HG03280 (cell line): ENCODE results near the gene CCDC12.

Experiments used
- ATAC-seq: cut with Tn5 transposase; IDR thresholded peaks from one replicate; pipeline ENCODE4 v1.9.1; 2021; ENCODE audit warnings: mild to moderate bottlenecking, moderate library complexity; ENCODE audit not compliant: unreplicated experiment

CCDC12 gene

DNA sequence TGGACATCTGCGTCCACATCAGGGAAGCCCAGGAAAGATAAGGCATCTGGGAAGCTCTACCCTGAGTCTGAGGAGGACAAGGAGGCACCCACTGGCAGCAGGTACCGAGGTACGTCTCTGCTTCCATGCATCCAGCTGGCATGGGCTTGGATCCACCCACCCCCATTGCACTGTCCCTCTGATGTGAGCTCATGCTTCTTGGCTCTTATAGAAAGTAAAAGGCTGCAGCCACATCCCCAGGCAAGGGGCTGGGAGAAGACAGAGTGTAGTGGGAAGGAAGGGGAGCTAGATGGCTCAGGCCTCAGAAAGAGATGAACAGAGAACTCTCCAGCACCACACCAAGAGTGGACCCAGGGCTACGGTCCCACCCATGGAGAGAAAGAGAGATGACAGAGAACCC lies 80.8 kb downstream of the CCDC12 start:
- no peak for ATAC-seq

DNA sequence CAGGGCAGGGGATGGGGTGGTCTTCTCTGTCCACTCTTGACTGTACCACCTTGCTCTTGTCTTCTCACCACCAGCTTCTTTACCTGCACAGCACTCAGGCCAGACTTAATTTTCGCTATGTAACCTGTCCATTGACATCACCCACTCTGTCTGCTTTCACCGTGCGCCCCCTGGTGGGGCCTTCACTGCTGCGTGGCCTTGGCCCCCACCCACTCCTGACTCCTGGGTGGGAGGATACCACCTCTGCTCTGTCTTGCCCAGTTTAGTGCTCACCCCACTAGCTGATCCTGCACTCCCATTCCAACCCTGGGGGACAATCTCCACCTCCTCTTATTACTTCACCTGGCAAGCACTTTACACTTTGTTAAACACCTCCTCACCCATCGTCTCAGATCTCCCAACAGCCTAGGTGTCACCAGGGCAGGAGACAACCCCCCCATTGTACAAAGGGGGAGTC lies 81.3 kb downstream of the CCDC12 start:
- no peak for ATAC-seq

DNA sequence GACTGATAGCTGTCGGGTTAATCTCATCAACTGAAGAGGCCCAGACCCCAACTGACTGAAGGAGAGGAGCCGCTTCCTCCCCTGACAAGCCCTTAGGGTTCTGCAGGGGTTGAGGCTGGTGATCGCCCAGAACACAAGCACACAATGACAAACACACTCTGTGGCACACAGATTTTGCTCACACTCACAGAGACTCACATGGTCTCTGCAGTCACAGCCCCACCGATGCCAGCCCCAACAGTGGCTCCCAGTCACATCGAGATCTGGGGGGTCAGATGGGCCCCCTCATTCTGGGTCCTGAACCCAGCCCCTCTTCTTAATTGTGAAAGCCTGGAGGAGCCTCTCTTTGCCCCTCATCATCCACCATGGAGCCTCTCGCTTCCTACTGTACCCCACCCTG lies 82.3 kb downstream of the CCDC12 start:
- no peak for ATAC-seq

DNA sequence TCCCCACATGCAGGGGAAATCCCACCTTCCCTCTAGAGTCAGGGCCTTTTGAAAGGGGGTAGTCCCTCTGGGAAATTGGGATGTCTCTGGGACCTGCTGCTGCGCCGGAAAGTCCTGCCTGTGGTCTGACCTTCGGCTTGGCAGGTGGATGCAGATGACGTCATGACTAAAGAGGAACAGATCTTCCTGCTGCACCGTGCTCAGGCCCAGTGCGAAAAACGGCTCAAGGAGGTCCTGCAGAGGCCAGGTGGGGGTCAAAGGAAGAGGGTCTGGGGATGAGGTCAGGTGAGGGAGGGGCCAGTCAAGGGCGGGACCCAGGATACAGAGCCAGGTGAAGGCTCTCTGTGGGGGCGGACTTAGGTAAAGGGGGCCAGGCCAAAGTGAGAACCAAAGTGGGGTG lies 82.8 kb downstream of the CCDC12 start:
- ATAC-seq, result no peak

DNA sequence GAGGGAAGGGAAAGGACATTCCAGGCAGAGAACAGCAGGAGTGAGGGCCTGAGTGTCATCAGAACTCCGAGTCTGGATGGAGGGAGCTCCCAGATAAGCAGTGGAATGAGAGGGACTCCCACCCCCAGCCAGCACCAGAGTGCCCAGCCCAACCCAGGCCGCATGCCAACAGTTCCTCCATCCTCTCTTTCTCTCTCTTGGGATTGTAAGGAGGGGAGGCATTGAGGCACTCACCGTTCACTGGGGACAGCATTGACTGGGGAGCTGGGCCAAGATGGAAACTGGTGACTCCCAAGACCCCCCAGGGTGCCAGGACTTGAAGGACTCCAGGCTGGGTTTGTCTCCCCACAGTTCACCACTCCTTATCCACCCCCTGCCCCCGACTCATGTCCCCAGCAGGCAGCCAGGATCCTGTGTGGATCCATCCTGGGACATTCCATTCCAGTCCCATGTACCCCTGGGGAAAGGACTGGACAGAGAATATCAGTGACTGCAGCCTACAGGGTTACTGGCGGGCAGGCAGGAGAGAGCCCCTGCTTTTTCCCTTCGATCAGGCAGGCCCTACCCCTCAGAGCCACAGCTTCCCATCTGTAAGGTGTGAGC lies 83.3 kb downstream of the CCDC12 start:
- no peak for ATAC-seq

DNA sequence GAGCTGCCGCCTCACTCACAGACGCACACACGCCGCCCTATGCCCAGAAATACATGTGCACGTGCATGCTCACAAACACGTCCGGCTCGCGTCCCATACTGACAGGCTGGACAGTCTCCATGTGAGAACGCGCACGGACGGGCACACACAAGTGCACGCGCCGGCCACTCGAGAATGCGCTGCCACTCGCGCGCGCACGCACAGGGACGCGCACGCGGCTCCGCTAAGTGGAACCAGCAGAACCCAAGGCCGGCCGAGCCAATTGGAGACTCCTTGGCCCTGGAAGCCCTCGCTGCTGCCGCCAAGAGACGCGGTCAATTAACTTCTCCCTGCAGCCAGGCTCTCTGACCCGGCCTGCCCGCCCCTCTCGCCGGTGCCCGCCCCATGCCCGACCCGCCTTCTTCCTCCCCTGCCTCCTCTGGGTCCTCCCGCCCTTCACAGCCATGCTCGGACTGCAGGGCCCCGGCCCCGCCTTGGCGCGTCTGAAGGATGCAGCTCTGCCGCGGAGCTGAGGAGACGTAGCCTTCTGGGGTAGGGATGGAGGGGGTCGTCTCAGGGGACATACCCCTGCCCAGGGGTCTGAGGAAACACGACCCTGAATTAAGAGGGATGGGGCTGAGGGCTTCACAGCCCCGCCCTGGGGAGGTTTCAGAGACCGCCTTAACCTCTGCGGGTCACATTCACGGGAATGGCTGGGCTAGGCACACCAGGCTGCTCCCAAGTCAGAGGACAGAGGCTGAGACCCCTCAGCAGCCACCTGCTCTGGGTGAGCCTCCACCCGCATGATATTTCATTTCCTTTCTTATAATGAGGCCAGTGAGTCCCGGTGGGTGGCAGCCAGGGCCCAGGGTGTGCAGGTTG lies 84.0 kb downstream of the CCDC12 start:
- ATAC-seq, result no peak

DNA sequence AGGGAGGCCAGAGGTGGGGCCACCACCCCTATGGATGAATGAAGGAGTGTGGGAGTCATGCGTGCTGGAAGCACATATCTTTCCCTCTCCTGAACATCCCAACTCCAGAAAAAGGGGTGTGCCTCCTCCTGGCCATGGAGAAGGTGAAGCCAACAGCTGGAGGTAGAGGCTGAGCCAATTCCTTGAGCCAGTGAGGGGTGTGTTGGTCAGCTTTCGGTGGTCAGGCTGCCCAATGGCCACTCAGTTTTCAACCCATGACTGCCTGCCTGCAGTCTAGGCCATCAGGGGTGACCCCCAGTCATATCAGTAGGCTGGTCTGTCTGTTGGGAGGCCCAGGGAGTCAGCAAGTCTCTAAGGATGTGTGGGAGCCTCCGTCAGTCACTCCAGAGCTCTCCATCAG lies 85.4 kb downstream of the CCDC12 start:
- no peak for ATAC-seq

DNA sequence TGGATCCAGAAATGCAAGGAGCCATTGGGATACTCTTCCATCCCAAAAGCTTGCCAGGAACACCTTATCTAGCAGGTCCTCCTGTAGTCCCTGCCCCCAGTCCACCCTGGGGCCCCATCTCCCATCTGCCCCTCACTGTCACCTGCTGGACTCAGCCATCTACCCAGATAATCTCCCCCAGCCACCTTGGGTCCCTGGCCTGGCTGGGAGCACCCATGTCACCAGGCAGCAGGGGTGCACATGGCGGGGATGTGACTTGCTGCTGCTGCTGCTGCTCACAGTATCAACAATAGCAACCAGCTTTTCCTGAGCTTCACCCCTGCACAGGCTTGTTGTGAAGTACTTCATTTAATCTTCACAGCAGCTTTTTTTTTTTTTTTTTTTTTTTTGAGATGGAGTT lies 86.4 kb downstream of the CCDC12 start:
- no peak for ATAC-seq

DNA sequence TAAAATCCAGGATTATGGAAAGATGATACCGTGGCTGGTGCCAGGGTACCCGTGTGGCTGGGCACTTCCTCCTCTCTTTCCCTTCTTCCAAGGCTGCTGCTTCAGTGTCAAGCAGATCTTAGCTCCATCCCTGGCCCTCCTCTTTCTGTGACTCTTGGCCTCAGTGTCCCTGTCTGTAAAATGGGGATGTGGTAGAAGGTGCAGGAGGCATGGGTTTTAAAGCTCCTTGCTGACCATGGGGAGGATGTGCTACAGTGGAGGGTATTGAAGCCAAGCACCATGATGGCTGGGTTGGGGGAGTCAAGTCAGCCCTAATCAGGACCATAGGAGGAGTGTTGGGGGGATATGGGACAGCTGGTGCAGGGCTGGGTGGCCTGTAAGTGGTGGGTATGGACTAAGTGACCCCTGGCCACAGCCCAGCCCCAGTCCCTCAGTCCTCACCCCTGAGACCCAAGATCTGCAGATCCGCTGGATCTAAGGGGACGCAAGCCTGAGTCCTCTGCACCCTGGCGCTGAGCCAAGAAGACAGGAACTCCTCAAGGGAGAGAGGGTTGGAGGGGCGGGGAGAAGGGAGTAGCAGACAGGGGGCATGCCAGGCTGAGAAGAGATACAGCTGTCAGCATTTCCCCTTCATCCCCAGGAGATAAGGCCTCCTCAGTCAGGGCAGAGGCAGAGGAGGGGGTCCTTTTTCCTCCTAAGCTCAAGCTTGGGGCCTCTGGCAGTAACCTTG lies 87.0 kb downstream of the CCDC12 start:
- ATAC-seq, result no peak

DNA sequence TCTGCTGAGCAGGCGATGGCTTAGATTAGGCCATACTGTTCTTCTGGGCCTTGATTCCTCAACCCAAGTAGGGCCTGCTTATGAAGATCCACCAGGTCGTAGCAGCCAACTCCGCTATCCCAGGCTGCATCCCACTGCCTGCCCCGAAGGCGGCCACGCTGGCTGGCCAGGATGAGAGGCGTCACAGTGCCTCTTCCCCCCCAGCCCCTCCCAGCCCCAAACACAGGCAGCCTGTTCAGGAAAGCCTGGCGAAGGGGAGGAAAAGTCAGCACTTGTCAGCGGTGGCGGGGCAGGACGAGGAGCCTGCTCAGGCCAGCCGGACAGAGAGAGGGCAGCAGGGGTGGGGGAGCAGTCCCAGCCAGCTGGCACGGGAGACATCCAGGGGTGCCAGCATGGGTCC lies 87.8 kb downstream of the CCDC12 start:
- ATAC-seq, result no peak

DNA sequence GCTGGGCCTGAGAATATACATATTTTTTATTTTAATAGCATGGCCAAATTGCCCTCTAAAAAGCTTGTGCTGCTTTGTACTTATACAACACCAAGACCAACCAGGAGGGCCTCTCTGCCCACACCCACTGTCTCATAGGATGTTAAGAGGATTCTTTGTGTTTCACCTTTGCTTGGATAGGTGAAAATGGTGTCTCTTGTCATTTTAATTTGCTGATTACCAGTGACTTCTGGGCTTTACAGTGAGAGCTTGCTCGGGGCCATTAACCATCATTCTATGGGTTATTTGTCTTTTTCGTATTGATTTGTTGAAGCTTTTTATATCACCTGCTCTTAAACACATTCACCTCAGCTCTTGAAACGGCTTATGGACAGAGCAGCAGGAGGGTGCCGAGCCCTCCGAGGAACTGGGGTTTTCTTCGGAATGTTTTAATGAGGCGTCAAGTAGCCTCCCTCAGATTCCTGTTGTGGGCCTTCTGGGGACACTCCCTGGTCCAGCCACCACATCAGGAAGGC lies 88.5 kb downstream of the CCDC12 start:
- ATAC-seq, result no peak

DNA sequence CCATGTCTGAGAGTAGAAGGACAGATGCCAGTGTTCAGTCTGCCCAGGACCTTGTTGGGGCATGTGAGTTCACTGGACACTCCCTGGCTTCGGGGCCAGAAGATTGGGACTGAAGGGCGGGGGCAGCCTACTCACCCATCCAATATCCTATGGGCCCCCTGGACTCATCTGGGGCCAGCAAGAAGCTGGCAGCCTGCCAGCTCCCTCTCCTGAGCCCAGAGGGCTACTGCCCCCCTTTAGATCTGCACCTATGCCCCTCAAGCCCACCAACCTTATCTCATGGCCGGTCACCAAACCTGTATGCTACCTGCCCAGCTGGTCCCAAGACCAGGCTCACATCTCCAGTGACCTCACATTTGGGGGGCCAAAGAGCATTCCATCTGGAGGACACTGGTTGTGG lies 90.9 kb downstream of the CCDC12 start:
- no peak for ATAC-seq

DNA sequence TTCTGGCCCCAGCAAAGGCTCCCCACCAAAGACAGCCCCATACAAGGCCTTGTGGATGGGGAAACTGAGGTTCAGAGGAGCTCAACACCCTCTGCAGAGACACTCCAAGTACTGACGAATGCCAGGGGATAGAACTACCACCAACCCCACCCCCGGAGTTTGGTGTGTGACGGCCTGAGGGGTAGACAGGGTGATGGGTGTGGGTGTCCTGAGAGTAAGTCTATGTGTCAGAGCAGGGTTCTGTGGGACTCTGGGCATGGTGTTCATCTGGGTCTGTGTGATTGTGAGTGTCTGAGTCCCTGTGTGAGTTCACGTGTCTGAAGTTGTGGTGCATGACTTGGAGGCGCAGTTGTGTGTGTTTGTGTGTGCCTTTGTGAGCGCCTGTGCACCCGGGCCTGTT lies 91.6 kb downstream of the CCDC12 start:
- no peak for ATAC-seq

DNA sequence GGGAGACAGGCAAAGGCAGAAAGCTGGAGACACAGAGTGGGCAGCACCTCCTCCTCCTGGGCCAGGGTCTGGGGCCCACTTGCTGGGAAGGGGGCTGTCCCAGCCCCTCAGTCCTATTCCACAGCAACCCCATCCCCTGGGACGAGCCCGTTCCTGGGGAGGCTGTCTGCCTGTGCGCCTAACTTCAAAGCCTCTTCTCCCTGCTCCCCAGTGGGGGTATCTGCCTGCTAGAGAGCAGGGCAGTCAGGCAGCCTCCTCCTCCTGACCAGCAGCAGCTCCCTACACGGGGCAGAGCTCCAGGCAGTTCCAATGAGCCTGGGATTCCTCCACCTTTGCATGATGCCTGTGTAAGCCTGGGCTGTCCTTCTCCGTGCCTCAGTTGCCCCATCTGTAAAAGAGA lies 92.1 kb downstream of the CCDC12 start:
- ATAC-seq, result no peak

DNA sequence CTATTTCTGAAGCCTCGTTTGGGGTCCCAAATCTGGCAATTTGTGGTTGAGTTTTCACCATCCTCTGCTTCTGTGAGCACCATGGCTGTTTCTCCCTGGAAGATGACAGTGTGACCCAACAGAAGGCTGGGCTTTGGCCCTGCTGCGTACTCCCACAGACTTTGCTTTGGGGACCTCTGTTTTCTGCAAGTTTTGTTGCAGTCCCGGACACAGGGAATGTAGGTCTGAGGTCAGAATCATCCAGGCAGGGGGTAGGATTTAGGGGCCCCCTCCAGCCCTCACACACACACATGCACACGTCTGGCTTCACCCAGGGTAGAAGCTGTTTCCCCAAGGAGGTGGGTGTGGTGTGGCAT lies 92.7 kb downstream of the CCDC12 start:
- no peak for ATAC-seq

DNA sequence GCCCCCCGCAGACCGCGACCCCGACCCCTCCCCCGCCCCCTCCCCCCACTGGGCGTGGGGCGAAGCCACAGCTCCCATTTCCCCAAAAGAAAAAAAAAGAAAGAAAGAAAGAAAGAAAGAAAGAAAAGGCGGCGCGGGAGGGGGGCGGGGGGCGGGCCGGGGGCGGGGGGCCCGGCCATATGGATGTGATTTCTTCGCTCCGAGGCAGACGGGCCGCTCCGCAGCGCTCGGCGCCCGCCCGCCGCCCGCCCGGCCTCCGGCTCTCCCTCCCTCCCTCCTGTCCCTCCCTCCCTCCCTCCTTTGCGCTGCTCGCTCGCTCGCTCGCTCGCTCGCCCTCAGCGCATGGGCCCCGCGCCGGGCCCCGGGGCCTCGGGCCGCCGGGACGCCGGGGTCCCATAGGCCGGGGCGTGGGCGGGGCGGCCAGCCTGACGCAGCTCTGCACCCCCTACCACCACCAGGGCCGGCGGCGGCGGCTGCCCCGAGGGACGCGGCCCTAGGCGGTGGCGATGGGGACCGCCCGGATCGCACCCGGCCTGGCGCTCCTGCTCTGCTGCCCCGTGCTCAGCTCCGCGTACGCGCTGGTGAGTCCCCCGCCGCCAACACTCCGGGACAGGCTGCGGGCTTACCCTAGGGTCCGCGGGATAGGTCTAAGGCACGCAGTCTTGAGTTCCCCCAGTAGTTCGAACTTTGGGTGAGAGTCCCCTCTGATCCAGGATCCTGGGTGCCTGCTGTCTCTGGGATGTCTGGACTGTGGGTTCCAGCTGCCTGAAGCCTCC lies 93.3 kb downstream of the CCDC12 start:
- no peak for ATAC-seq

DNA sequence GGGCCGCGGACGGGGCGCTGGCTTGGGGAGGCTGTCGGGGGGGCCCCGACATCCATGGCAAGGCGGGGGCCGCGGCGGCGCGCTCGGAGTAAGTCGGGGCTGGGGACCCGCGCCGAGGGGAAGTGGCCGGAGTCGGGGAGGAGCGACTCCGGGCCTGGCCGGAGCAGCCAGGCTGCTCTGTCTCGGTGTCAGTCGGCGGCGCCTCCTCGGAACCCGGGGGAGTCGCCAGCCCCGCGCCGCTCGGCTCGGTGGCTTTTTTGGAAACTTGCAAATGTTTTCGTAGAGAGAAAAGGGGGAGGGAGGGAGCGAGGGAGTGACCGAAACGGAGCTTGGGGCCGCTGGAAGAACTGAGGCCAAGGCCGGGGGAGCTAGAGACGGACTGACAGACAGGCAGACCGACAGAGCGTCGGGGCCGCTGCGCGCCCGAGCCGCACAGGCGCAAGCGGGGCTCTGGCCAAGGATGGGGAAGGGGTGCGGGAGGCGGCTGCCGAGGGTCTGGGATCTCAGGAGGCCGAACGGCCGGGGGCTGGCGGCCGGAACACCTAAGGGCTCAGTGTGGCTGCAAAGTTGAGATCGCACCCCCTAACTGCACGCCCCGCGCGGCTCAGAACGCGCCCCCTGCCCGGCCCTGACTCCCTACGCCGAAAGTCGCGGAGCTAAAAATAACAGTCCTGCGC lies 94.0 kb downstream of the CCDC12 start:
- ATAC-seq, result no peak

DNA sequence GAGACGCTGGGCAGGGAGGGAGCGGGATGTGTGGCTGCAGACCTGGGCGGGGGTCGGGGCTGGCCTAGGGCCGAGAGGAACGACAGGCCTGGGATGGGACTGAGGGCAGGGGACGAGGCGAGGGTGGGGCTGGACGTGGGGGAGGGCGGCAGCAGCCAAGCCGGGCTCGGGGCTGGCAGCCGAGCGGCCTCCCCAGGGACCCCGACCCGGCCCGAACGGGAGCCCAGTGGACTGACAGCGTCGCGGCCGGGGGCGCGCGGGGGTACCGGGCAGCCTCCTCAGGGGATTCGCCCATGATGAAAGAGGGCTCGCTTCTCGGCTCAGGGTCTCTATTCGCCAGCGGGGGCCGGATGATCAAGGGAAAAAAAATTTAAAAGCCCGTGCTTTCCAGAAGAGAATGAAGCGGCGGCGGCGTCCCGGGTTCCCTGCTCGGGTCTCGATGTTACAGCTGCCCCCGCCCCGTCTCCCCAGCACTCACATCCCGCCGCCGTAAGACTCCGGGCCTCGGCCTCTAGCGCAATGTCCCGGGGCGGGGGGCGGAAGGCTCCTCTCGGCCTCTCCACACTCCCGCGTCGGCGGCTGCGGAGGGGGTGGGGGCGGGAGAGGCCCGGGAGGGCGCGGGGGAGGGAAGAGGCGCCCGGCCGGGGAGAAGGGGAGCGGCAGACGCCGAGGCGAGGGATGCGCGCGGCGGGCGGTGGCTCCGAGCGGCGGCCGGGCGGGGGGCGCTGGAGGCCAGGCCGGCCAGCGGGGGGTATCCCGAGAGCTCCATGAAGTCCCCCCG lies 94.8 kb downstream of the CCDC12 start:
- no peak for ATAC-seq

DNA sequence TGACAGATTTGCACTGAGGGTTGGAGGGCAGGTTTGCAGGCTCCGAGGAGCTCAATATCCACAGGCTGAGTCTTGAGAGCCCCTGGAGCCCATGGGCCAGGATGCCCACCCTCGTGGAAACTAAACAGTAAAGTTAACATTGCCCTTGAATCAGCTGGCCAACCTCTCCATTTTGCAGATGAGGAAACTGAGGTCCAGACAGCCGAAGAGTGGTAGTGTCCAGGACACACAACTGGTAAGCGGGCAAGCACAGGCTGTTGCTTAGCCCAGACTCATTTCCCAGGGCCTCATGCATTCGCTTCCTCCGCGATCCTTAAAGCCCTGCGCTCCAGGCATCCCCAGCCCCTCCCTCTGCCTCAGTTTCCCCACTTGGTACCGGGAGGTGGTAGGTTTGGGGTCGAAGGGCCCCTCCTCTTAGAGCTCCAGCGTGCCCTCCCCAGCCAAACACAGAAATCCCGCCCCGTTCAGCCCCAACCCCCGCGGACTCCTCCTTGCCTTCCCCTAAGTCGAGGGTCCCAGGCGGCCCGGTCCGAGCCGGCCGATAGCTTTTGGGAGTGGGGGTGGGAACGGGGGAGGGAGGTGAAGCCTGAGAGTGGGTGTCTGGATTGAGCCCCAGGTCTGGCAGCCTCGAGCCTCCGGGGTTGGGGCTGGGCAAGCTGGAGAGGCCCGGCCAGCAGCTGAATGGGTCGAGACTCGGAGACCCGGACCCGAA lies 95.5 kb downstream of the CCDC12 start:
- ATAC-seq, result no peak
